ENCODE data around the gene CRYGB.

GRCh38 chr2:208130712-208131110 lies 15.2 kb downstream of the CRYGB start:
- TF ChIP-seq CTCF (IDR thresholded peaks at IDR 0.05 in 2 of 3, conservative IDR thresholded peaks at IDR 0.05 in 1 of 3; ENCODE audit: borderline replicate concordance in 1 of 3, insufficient read depth in 1 of 3, low read depth in 2 of 3, low read length in 2 of 3) (no peak), MAX (IDR thresholded peaks at IDR 0.05) (no peak), ZNF274 (IDR thresholded peaks at IDR 0.05; ENCODE audit: low read depth, low read length) (no peak), EZH2 (IDR thresholded peaks at IDR 0.05) (no peak)
